ENCODE results near the gene KRTAP4-3. TPM values are rescaled to one million over a fixed set of nuclear protein-coding genes. Genes with fewer than 3 reads are reported as not detected.
"Not testable (repeated sequence)": the region's sequence is repeated elsewhere in the genome, so short reads cannot be mapped to it uniquely, and the experiment has no call there.

Gene KRTAP4-3
- total RNA-seq, 4 donors from 2014 or later = not detected

DNA sequence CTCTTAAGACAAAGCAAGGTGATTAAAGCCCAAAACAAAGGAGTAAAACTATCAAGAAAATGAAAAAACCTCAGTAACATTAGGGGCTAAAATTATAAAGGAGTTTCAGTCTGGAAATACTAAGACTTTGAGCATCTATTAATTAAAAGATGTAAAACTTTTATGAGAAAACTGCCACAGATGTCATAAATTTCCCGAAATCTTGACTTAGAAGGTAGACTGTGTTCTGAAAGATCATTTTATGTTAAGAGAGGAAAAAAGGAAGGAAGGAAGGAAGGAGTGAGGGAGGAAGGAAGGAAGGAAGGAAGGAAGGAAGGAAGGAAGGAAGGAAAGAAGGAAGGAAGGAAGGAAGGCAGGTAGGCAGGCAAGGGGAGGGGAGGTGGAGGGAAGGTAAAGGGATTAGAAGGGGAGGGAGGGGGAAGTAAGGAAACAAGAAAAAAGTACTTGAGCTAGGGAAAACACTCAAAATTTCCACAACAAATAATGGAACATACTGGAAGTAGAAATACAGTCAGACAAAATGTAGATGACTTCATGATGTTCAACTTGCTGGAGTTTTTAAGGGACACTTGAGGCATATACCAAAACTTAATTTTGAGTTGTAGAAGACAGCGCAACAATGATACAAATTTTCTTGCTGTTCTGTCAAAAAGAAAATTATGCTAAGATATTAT is 20.4 kb downstream of the KRTAP4-3 start:
- WGBS, 2 donors = 88 to 93% methylated on average over 2 of the region's 2 CpGs
- no peaks in the 10 kb centered on the region for H3K27me3 ChIP-seq
- no peak for DNase-seq
- no peak overlapping the region for H3K4me3 ChIP-seq
- peaks cover 0 to 14% (median 14%) of the 10 kb centered on the region in 3 donors for H3K9me3 ChIP-seq
- H3K27ac ChIP-seq = no peak overlapping the region
- H3K4me1 ChIP-seq = no peaks in the 10 kb centered on the region
- H3K36me3 ChIP-seq = no peaks in the 10 kb centered on the region
- intact Hi-C loops (cut with DNase I) = no loop called here
- TF ChIP-seq POLR2A (IDR thresholded peaks at IDR 0.05) (no peak), CTCF (IDR thresholded peaks at IDR 0.05) (no peak)

GRCh38 chr17:41145261-41145660 is 22.8 kb downstream of the KRTAP4-3 start:
- no peak overlapping the region for H3K27ac ChIP-seq
- H3K9me3 ChIP-seq = peaks cover 0 to 21% (median 17%) of the 10 kb centered on the region in 3 donors
- H3K4me3 ChIP-seq = no peak overlapping the region
- 83 to 91% methylated on average over 2 of the region's 2 CpGs for WGBS, 2 donors
- intact Hi-C loops (cut with DNase I) = no loop called here
- no peak for DNase-seq
- peaks cover 0 to 1% (median 0%) of the 10 kb centered on the region in 4 donors for H3K27me3 ChIP-seq
- no peaks in the 10 kb centered on the region for H3K4me1 ChIP-seq
- H3K36me3 ChIP-seq = no peaks in the 10 kb centered on the region
- no peak for TF ChIP-seq CTCF (IDR thresholded peaks at IDR 0.05)
- TF ChIP-seq POLR2A (IDR thresholded peaks at IDR 0.05) = no peak

- no peak overlapping the region for H3K4me3 ChIP-seq
- H3K4me1 ChIP-seq = no peaks in the 10 kb centered on the region
- no peak for DNase-seq
- no peak overlapping the region for H3K27ac ChIP-seq
- H3K27me3 ChIP-seq = peaks cover 0 to 6% (median 0%) of the 10 kb centered on the region in 4 donors
- TF ChIP-seq CTCF (IDR thresholded peaks at IDR 0.05) = no peak
- intact Hi-C loops (cut with DNase I) = no loop called here
- H3K9me3 ChIP-seq = peaks cover 0 to 25% (median 18%) of the 10 kb centered on the region in 3 donors
- H3K36me3 ChIP-seq = no peaks in the 10 kb centered on the region
- 82 to 84% methylated on average over 1 of the region's 1 CpG for WGBS, 2 donors
Measured at GRCh38 chr17:41144846-41145245, 23.2 kb downstream of the KRTAP4-3 start.

DNA sequence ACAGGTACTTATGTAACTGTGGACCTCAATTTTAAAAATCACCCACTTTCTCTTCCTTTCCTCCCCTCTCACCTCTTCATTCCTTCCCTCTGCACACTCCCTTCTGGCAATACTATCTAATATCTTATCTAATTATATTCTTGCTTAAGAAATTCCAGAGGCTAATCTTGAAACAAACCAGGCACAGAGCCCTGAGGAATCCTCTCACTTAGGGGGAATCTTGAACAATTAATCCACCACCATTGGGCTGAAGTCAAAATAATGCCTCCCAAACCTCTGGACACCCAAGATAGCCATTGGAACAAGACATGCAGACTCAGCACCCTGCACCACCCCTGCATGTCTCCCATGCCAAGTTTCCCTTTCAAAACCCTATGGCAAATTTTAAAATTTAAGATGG is 26.7 kb downstream of the KRTAP4-3 start:
- no peak overlapping the region for H3K4me3 ChIP-seq
- H3K9me3 ChIP-seq = peaks cover 0 to 27% (median 18%) of the 10 kb centered on the region in 3 donors
- no peaks in the 10 kb centered on the region for H3K4me1 ChIP-seq
- DNase-seq = no peak
- intact Hi-C loops (cut with DNase I) = no loop called here
- H3K36me3 ChIP-seq = no peaks in the 10 kb centered on the region
- no peak for TF ChIP-seq POLR2A (IDR thresholded peaks at IDR 0.05)
- no peak for TF ChIP-seq CTCF (IDR thresholded peaks at IDR 0.05)
- H3K27me3 ChIP-seq = peaks cover 0 to 9% (median 0%) of the 10 kb centered on the region in 4 donors
- no peak overlapping the region for H3K27ac ChIP-seq

- Histone ChIP-seq H3K27me3 (peaks cover 0 to 9% (median 0%) of the 10 kb centered on the region in 4 donors), H3K4me3 (no peak within 1 kb of the TSS), H3K27ac (no peak within 1 kb of the TSS), H3K4me1 (no peaks in the 10 kb centered on the region), H3K9me3 (peaks cover 0 to 27% (median 18%) of the 10 kb centered on the region in 3 donors), H3K36me3 (no peaks in the 10 kb centered on the region)
- DNase-seq = no peak
- intact Hi-C loops (cut with DNase I) = no loop called here
- TF ChIP-seq POLR2A (IDR thresholded peaks at IDR 0.05) (no peak), CTCF (IDR thresholded peaks at IDR 0.05) (no peak)
- 70 to 75% methylated on average over 6 of the region's 6 CpGs for WGBS, 2 donors
Measured at GRCh38 chr17:41140360-41141131, 27.5 kb downstream of the KRTAP4-3 start, which contains the start of gene KRTAP4-6. KRTAP4-6 (minus strand) TSS chr17:41140544; CDS start chr17:41140487, 57 bp downstream.

DNA sequence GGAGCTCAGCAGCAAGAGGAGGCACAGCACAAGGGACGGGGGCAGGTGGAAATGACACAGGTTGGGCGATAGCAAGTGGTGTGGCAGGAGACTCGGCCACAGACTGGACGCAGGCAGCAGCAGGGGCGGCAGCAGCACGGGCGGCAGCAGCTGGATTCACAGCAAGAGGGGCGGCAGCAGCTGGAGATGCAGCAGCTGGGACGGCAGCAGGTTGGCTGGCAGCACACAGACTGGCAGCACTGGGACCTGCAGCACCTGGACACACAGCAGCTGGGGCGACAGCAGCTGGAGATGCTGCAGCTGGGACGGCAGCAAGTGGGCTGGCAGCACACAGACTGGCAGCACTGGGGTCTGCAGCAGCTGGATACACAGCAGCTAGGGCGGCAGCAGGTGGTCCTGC is 28.2 kb downstream of the KRTAP4-3 start:
- H3K9me3 ChIP-seq = peaks cover 0 to 27% (median 18%) of the 10 kb centered on the region in 3 donors
- 86 to 92% methylated on average over 2 to 8 of the region's 12 CpGs for WGBS, 2 donors
- H3K36me3 ChIP-seq; H3K27ac ChIP-seq; H3K27me3 ChIP-seq; DNase-seq; H3K4me3 ChIP-seq; H3K4me1 ChIP-seq; intact Hi-C loops (cut with DNase I): not testable (repeated sequence)
